ENCODE results near the gene ZNF324. TPM values are rescaled to one million over a fixed set of nuclear protein-coding genes. Genes with fewer than 3 reads are reported as not detected.

ZNF324 gene
- total and polyA plus RNA-seq, 9 of the 15 experiments (the other 6 are each of a cell fraction or from before 2014, with no cell fraction given) = 0.92 to 16.4 (median 5.3) TPM

- TF ChIP-seq EP300 (IDR thresholded peaks at IDR 0.05; ENCODE audit: low read length) (peak; percentile 15; the same call in 1 of the 2 replicates), BDP1 (IDR thresholded peaks at IDR 0.05; ENCODE audit: insufficient read depth, insufficient read length) (no peak), ZBTB17 (CRISPR knock-in tag; IDR thresholded peaks at IDR 0.05) (peak; percentile 34; the same call in 1 of the 2 replicates), ARID3A (IDR thresholded peaks at IDR 0.05; ENCODE audit: borderline replicate concordance, low read depth, low read length) (no peak), POLR2AphosphoS5 (IDR thresholded peaks at IDR 0.05; ENCODE audit: control insufficient read depth, insufficient read depth, low read depth, low read length) (peak; percentile 80), POLR2AphosphoS2 (IDR thresholded peaks at IDR 0.05; ENCODE audit: low read length) (no peak; the same call in 1 of the 2 replicates), MYNN (IDR thresholded peaks at IDR 0.05) (peak; percentile 65), MYNN (CRISPR knock-in tag; IDR thresholded peaks at IDR 0.05) (no peak), TOE1 (IDR thresholded peaks at IDR 0.05; ENCODE audit: borderline replicate concordance) (peak; percentile 88), TOE1 (CRISPR knock-in tag; IDR thresholded peaks at IDR 0.05; ENCODE audit: borderline replicate concordance, low read depth) (no peak), SAFB (IDR thresholded peaks at IDR 0.05; ENCODE audit: borderline replicate concordance, low read depth, low read length) (no peak), PCBP1 (IDR thresholded peaks at IDR 0.05; ENCODE audit: low read depth, low read length, poor library complexity, severe bottlenecking) (peak; percentile 95), MECOM (CRISPR knock-in tag; IDR thresholded peaks at IDR 0.05) (0 out of 2 replicates have a peak, but pooled peaks have one; percentile 7), ID3 (CRISPR knock-in tag; IDR thresholded peaks at IDR 0.05) (no peak), ID3 (tag; IDR thresholded peaks at IDR 0.05) (peak; percentile 82), SRSF7 (optimal IDR thresholded peaks at IDR 0.05; ENCODE audit: low read depth, low read length) (no peak), SIRT6 (IDR thresholded peaks at IDR 0.05; ENCODE audit: low read depth, low read length) (no peak), ZNF592 (IDR thresholded peaks at IDR 0.05) (peak; percentile 59; the same call in 1 of the 2 replicates), ILF3 (IDR thresholded peaks at IDR 0.05; ENCODE audit: borderline replicate concordance) (no peak; the same call in 1 of the 2 replicates)
Observed at GRCh38 chr19:58519355-58520256, 52.7 kb downstream of the ZNF324 start, which contains the start of gene ZBTB45 (continued).

Measured in K562 (cell line).